Measurements from ENCODE around the gene EFS. TPM values are rescaled to one million over a fixed set of nuclear protein-coding genes. Genes with fewer than 3 reads are reported as not detected.

EFS gene
- total RNA-seq, 2 experiments from 2014 or later, result not detected

DNA sequence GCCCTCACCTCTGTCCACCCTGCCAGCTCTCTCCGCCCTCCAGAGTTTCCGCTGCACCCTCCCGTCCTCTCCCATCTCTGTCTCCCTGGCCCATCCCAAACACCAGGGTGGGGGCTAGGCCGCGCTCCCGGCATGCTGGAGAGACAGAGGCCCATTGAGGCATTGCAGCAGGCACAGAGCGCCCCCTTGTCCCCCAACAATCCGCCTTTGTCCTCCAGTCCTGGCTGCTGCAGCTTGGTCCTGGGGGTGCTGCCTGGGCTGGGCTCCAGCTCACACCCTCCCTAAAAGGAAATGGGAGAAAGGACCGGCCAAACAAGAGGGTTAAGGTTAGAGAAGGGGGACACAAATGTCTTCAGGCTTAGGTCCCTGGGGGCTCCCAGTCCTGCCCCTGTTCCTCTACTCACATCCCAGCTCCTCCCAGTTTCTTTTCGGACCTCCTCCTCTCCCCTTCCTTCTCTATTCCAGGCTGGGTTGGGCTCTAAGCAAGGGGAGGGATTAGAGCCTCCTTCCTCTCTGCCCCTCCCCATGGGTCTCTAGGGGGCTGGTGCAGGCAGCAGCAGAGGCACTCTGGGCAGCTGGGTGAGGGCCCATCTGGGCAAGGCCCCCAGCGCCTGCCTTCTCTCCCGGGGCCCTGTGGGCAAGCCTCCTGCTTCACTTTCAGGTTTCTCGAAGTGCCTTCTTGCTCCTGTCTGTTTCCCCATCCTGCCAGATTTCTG is 11.7 kb upstream of the EFS start, which contains the start of gene CMTM5:
Gene CMTM5 (plus strand): TSS at position 565 of the 716 bp plus-strand sequence. CDS start 206 bp downstream, outside the sequence.
- no peaks in the 10 kb centered on the region for H3K36me3 Mint-ChIP-seq (ENCODE audit: low read depth)
- DNase-seq, result no peak

DNA sequence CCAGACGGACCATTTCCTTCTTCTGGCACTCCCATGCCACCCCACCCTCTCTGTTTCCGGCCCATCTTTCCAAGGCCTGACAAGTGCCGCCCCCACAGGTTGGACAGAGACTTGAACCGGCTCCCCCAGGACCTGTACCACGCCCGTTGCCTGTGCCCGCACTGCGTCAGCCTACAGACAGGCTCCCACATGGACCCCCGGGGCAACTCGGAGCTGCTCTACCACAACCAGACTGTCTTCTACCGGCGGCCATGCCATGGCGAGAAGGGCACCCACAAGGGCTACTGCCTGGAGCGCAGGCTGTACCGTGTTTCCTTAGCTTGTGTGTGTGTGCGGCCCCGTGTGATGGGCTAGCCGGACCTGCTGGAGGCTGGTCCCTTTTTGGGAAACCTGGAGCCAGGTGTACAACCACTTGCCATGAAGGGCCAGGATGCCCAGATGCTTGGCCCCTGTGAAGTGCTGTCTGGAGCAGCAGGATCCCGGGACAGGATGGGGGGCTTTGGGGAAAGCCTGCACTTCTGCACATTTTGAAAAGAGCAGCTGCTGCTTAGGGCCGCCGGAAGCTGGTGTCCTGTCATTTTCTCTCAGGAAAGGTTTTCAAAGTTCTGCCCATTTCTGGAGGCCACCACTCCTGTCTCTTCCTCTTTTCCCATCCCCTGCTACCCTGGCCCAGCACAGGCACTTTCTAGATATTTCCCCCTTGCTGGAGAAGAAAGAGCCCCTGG is 10.7 kb upstream of the EFS start:
- Mint-ChIP-seq H3K27me3 (no peaks in the 10 kb centered on the region), H3K4me1 (ENCODE audit: low read depth) (no peaks in the 10 kb centered on the region), H3K4me3 (no peak overlapping the region), H3K36me3 (ENCODE audit: low read depth) (no peaks in the 10 kb centered on the region), H3K9me3 (no peaks in the 10 kb centered on the region), H3K27ac (no peak overlapping the region)
- ChIA-PET POLR2A (no interaction called here), CTCF (interaction anchor here (1.9 to 2.1 kb wide), 2 partner anchors 49 to 111 kb away, joined by 4 to 6 read pairs; no protein-coding TSS in a partner anchor)
- no peak for ATAC-seq
- no peak for TF ChIP-seq CTCF (IDR thresholded peaks at IDR 0.05)
- intact Hi-C loops (cut with micrococcal nuclease), result no loop called here
- DNase-seq, result no peak

More for the DNA sequence above, 11.7 kb upstream of the EFS start, which contains the start of gene CMTM5:
- ChIA-PET POLR2A (no interaction called here), CTCF (interaction anchor here (0.6 to 2.2 kb wide), 6 partner anchors 9 to 112 kb away, joined by 3 to 6 read pairs (median 4); partner anchors contain the start of gene PABPN1)
- intact Hi-C loops (cut with micrococcal nuclease), result no loop called here
- H3K27me3 Mint-ChIP-seq, result no peaks in the 10 kb centered on the region
- no peak for ATAC-seq
- TF ChIP-seq CTCF (IDR thresholded peaks at IDR 0.05), result no peak
- no peaks in the 10 kb centered on the region for H3K4me1 Mint-ChIP-seq (ENCODE audit: low read depth)
- no peak within 1 kb of the TSS for H3K4me3 Mint-ChIP-seq
- no peak within 1 kb of the TSS for H3K27ac Mint-ChIP-seq
- no peaks in the 10 kb centered on the region for H3K9me3 Mint-ChIP-seq

DNA sequence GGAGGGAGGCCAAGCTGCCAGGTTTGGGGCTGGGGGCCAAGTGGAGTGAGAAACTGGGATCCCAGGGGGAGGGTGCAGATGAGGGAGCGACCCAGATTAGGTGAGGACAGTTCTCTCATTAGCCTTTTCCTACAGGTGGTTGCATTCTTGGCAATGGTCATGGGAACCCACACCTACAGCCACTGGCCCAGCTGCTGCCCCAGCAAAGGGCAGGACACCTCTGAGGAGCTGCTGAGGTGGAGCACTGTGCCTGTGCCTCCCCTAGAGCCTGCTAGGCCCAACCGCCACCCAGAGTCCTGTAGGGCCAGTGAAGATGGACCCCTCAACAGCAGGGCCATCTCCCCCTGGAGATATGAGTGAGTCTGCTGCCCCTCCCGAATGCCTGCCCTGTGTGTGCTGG is 8.1 kb upstream of the EFS start:
- Mint-ChIP-seq H3K27me3 (no peaks in the 10 kb centered on the region), H3K4me3 (no peak overlapping the region), H3K36me3 (ENCODE audit: low read depth) (no peaks in the 10 kb centered on the region), H3K27ac (no peak overlapping the region), H3K4me1 (ENCODE audit: low read depth) (no peaks in the 10 kb centered on the region), H3K9me3 (no peaks in the 10 kb centered on the region)
- ChIA-PET POLR2A (no interaction called here), CTCF (interaction anchor here (1.6 kb wide), 1 partner anchor 12 kb away, joined by 4 read pairs; no protein-coding TSS in a partner anchor)
- TF ChIP-seq CTCF (IDR thresholded peaks at IDR 0.05), result no peak
- ATAC-seq (no peak), DNase-seq (no peak)
- intact Hi-C loops (cut with micrococcal nuclease), result no loop called here

GRCh38 chr14:23372509-23372908 is 7.5 kb upstream of the EFS start, which contains the start of gene IL25:
Gene IL25 (plus strand): TSS chr14:23372809.
- intact Hi-C loops (cut with micrococcal nuclease), result no loop called here
- H3K36me3 Mint-ChIP-seq (ENCODE audit: low read depth), result no peaks in the 10 kb centered on the region
- H3K9me3 Mint-ChIP-seq, result no peaks in the 10 kb centered on the region
- H3K4me1 Mint-ChIP-seq (ENCODE audit: low read depth), result no peaks in the 10 kb centered on the region
- ChIA-PET CTCF (interaction anchor here (1.1 kb wide), 1 partner anchor 46 kb away, joined by 4 read pairs; no protein-coding TSS in a partner anchor), POLR2A (no interaction called here)
- no peak within 1 kb of the TSS for H3K4me3 Mint-ChIP-seq
- DNase-seq (no peak), ATAC-seq (no peak)
- no peak for TF ChIP-seq CTCF (IDR thresholded peaks at IDR 0.05)
- H3K27ac Mint-ChIP-seq, result no peak within 1 kb of the TSS
- H3K27me3 Mint-ChIP-seq, result peaks cover 2% of the 10 kb centered on the region

DNA sequence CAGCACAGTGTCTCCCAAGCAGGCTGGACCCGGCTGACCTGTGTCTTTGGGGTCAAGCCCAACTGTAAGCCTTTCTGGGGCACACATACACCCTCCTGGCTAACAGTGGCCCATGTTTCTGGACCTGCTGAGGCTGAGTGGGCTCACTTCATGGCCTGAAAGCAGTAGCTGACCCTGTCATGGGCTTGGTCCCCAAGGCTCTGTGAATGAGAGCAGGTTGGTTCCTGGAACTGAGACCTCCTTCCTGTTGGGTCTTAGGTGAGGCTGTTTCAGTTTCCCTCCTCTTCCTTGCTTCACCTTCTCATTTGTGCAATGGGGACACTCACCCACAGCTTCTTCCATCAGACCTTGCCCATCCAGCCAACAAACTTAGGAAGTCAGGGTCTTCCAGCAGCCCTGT is 6.9 kb upstream of the EFS start:
- TF ChIP-seq CTCF (IDR thresholded peaks at IDR 0.05), result no peak
- Mint-ChIP-seq H3K4me1 (ENCODE audit: low read depth) (no peaks in the 10 kb centered on the region), H3K27ac (no peak overlapping the region), H3K9me3 (no peaks in the 10 kb centered on the region), H3K4me3 (no peak overlapping the region), H3K27me3 (peaks cover 7% of the 10 kb centered on the region), H3K36me3 (ENCODE audit: low read depth) (no peaks in the 10 kb centered on the region)
- intact Hi-C loops (cut with micrococcal nuclease), result no loop called here
- DNase-seq (no peak), ATAC-seq (no peak)
- ChIA-PET CTCF (interaction anchor here (1.1 kb wide), 1 partner anchor 45 kb away, joined by 4 read pairs; no protein-coding TSS in a partner anchor), POLR2A (no interaction called here)

Measured in activated CD8-positive, alpha-beta T cell treated with anti-CD3 and anti-CD28 coated beads for 36 hours (primary cell).